ENCODE data around the gene ZSCAN22.

DNA sequence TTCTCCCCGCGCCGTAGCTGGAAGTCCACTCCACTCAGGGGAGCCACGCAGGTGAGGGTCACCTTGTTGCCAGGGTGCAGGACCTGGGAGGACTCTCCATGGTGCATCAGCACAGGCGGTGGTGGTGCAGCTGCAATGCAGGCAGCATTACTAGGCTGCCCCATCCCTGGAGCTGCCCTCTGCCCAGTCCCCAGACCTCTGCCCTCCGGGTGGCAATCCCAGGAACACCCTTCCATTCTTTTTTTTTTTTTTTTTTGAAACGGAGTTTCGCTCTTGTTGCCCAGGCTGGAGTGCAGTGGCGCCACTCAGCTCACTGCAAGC lies 24.7 kb downstream of the ZSCAN22 start:
- TF ChIP-seq, protein P1, sequence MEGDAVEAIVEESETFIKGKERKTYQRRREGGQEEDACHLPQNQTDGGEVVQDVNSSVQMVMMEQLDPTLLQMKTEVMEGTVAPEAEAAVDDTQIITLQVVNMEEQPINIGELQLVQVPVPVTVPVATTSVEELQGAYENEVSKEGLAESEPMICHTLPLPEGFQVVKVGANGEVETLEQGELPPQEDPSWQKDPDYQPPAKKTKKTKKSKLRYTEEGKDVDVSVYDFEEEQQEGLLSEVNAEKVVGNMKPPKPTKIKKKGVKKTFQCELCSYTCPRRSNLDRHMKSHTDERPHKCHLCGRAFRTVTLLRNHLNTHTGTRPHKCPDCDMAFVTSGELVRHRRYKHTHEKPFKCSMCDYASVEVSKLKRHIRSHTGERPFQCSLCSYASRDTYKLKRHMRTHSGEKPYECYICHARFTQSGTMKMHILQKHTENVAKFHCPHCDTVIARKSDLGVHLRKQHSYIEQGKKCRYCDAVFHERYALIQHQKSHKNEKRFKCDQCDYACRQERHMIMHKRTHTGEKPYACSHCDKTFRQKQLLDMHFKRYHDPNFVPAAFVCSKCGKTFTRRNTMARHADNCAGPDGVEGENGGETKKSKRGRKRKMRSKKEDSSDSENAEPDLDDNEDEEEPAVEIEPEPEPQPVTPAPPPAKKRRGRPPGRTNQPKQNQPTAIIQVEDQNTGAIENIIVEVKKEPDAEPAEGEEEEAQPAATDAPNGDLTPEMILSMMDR (IDR thresholded peaks at IDR 0.05) = no peak
- no peak for TF ChIP-seq POLR2AphosphoS5 (IDR thresholded peaks at IDR 0.05; ENCODE audit: insufficient read depth in 1 of 2, low read depth in 1 of 2)
- TF ChIP-seq POLR2A (IDR thresholded peaks at IDR 0.05) = no peak

All from vagina (tissue), 2 donors.